Measurements from ENCODE around the gene ASAP2. TPM values are rescaled to one million over a fixed set of nuclear protein-coding genes. Genes with fewer than 3 reads are reported as not detected.

ASAP2 gene
- total and polyA plus RNA-seq, 9 of the 15 experiments (the other 6 are each of a cell fraction or from before 2014, with no cell fraction given) = 0.06 to 4.3 (median 3.1) TPM

DNA sequence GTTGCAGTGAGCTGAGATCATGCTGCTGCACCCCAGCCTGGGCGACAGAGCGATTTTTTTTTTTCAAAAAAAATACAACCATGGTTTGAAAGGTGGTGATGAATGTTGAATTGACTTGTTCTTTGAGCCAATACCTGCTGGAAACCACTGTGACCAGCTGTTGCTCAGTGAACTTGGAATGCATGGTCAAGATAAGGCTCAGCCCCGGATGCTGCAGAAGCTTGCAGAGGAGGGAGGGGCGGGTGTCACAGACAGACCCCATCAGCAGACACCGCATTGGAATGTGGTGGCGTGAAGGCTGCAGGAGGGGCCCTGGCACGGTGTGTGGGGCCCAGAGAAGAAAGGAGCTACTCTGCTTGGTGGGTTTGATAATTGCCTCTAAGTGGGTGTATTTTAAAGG is 125.1 kb downstream of the ASAP2 start (continued):
- TF ChIP-seq YY1 (IDR thresholded peaks at IDR 0.05; ENCODE audit: borderline replicate concordance in 1 of 3, control insufficient read depth in 1 of 3, extremely low read depth in 1 of 3, insufficient read depth in 3 of 3, insufficient read length in 1 of 3, insufficient replicate concordance in 2 of 3, low read depth in 1 of 3, low read length in 2 of 3) (no peak), CXXC5 (CRISPR knock-in tag; IDR thresholded peaks at IDR 0.05) (peak; percentile 18; the same call in 1 of the 2 replicates), ZNF217 (CRISPR knock-in tag; IDR thresholded peaks at IDR 0.05) (no peak), ZNF584 (CRISPR knock-in tag; IDR thresholded peaks at IDR 0.05; ENCODE audit: low read depth) (no peak), CC2D1A (IDR thresholded peaks at IDR 0.05) (no peak), NCOA6 (IDR thresholded peaks at IDR 0.05) (no peak), ERF (CRISPR knock-in tag; IDR thresholded peaks at IDR 0.05) (no peak)
- TF ChIP-seq, protein P1, sequence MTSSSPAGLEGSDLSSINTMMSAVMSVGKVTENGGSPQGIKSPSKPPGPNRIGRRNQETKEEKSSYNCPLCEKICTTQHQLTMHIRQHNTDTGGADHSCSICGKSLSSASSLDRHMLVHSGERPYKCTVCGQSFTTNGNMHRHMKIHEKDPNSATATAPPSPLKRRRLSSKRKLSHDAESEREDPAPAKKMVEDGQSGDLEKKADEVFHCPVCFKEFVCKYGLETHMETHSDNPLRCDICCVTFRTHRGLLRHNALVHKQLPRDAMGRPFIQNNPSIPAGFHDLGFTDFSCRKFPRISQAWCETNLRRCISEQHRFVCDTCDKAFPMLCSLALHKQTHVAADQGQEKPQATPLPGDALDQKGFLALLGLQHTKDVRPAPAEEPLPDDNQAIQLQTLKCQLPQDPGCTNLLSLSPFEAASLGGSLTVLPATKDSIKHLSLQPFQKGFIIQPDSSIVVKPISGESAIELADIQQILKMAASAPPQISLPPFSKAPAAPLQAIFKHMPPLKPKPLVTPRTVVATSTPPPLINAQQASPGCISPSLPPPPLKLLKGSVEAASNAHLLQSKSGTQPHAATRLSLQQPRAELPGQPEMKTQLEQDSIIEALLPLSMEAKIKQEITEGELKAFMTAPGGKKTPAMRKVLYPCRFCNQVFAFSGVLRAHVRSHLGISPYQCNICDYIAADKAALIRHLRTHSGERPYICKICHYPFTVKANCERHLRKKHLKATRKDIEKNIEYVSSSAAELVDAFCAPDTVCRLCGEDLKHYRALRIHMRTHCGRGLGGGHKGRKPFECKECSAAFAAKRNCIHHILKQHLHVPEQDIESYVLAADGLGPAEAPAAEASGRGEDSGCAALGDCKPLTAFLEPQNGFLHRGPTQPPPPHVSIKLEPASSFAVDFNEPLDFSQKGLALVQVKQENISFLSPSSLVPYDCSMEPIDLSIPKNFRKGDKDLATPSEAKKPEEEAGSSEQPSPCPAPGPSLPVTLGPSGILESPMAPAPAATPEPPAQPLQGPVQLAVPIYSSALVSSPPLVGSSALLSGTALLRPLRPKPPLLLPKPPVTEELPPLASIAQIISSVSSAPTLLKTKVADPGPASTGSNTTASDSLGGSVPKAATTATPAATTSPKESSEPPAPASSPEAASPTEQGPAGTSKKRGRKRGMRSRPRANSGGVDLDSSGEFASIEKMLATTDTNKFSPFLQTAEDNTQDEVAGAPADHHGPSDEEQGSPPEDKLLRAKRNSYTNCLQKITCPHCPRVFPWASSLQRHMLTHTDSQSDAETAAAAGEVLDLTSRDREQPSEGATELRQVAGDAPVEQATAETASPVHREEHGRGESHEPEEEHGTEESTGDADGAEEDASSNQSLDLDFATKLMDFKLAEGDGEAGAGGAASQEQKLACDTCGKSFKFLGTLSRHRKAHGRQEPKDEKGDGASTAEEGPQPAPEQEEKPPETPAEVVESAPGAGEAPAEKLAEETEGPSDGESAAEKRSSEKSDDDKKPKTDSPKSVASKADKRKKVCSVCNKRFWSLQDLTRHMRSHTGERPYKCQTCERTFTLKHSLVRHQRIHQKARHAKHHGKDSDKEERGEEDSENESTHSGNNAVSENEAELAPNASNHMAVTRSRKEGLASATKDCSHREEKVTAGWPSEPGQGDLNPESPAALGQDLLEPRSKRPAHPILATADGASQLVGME (CRISPR knock-in tag; IDR thresholded peaks at IDR 0.05) = no peak
- TF ChIP-seq, protein P2, sequence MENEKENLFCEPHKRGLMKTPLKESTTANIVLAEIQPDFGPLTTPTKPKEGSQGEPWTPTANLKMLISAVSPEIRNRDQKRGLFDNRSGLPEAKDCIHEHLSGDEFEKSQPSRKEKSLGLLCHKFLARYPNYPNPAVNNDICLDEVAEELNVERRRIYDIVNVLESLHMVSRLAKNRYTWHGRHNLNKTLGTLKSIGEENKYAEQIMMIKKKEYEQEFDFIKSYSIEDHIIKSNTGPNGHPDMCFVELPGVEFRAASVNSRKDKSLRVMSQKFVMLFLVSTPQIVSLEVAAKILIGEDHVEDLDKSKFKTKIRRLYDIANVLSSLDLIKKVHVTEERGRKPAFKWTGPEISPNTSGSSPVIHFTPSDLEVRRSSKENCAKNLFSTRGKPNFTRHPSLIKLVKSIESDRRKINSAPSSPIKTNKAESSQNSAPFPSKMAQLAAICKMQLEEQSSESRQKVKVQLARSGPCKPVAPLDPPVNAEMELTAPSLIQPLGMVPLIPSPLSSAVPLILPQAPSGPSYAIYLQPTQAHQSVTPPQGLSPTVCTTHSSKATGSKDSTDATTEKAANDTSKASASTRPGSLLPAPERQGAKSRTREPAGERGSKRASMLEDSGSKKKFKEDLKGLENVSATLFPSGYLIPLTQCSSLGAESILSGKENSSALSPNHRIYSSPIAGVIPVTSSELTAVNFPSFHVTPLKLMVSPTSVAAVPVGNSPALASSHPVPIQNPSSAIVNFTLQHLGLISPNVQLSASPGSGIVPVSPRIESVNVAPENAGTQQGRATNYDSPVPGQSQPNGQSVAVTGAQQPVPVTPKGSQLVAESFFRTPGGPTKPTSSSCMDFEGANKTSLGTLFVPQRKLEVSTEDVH (IDR thresholded peaks at IDR 0.05; ENCODE audit: low read depth, partially characterized antibody) = no peak
- TF ChIP-seq, protein P3, sequence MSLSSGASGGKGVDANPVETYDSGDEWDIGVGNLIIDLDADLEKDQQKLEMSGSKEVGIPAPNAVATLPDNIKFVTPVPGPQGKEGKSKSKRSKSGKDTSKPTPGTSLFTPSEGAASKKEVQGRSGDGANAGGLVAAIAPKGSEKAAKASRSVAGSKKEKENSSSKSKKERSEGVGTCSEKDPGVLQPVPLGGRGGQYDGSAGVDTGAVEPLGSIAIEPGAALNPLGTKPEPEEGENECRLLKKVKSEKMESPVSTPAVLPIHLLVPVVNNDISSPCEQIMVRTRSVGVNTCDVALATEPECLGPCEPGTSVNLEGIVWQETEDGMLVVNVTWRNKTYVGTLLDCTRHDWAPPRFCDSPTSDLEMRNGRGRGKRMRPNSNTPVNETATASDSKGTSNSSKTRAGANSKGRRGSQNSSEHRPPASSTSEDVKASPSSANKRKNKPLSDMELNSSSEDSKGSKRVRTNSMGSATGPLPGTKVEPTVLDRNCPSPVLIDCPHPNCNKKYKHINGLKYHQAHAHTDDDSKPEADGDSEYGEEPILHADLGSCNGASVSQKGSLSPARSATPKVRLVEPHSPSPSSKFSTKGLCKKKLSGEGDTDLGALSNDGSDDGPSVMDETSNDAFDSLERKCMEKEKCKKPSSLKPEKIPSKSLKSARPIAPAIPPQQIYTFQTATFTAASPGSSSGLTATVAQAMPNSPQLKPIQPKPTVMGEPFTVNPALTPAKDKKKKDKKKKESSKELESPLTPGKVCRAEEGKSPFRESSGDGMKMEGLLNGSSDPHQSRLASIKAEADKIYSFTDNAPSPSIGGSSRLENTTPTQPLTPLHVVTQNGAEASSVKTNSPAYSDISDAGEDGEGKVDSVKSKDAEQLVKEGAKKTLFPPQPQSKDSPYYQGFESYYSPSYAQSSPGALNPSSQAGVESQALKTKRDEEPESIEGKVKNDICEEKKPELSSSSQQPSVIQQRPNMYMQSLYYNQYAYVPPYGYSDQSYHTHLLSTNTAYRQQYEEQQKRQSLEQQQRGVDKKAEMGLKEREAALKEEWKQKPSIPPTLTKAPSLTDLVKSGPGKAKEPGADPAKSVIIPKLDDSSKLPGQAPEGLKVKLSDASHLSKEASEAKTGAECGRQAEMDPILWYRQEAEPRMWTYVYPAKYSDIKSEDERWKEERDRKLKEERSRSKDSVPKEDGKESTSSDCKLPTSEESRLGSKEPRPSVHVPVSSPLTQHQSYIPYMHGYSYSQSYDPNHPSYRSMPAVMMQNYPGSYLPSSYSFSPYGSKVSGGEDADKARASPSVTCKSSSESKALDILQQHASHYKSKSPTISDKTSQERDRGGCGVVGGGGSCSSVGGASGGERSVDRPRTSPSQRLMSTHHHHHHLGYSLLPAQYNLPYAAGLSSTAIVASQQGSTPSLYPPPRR (CRISPR knock-in tag; IDR thresholded peaks at IDR 0.05; ENCODE audit: borderline replicate concordance) = no peak
- TF ChIP-seq, protein P4, sequence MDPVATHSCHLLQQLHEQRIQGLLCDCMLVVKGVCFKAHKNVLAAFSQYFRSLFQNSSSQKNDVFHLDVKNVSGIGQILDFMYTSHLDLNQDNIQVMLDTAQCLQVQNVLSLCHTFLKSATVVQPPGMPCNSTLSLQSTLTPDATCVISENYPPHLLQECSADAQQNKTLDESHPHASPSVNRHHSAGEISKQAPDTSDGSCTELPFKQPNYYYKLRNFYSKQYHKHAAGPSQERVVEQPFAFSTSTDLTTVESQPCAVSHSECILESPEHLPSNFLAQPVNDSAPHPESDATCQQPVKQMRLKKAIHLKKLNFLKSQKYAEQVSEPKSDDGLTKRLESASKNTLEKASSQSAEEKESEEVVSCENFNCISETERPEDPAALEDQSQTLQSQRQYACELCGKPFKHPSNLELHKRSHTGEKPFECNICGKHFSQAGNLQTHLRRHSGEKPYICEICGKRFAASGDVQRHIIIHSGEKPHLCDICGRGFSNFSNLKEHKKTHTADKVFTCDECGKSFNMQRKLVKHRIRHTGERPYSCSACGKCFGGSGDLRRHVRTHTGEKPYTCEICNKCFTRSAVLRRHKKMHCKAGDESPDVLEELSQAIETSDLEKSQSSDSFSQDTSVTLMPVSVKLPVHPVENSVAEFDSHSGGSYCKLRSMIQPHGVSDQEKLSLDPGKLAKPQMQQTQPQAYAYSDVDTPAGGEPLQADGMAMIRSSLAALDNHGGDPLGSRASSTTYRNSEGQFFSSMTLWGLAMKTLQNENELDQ (CRISPR knock-in tag; IDR thresholded peaks at IDR 0.05; ENCODE audit: borderline replicate concordance) = no peak
